DND-41 (cell line): ENCODE measurements around the gene PEX7.
A peak's percentile ranks its signal among the peaks of the same experiment; 100 is the strongest.

Source experiments
- ATAC-seq: fragments of 200-7000 bp; cut with Tn5 transposase; 3 replicates; pipeline ENCODE4 v1.9.1; 2021; ENCODE audit warnings: low read depth; ENCODE audit not compliant: insufficient read depth
- DNase-seq: peaks from one replicate; pipeline ENCODE4 v3.0.0-alpha.2; 2020
- H2AFZ ChIP-seq: 2 replicates; pipeline ENCODE4 v1.6.0; 2012; ENCODE audit warnings: low read depth, low read length
- H3K27ac ChIP-seq: 2 replicates; pipeline ENCODE4 v1.5.1; 2012; ENCODE audit warnings: low read length, inconsistent platforms
- H3K27me3 ChIP-seq: fragments of 200-600 bp; sonication (generic); 2 replicates; pipeline ENCODE4 v1.6.0; 2012; ENCODE audit warnings: low read length, mild to moderate bottlenecking, inconsistent platforms; ENCODE audit not compliant: insufficient read depth, poor library complexity
- H3K36me3 ChIP-seq: 2 replicates; pipeline ENCODE4 v1.5.1; 2012; ENCODE audit warnings: low read length, inconsistent platforms; ENCODE audit not compliant: insufficient read depth
- H3K4me1 ChIP-seq: 2 replicates; pipeline ENCODE4 v1.5.1; 2012; ENCODE audit warnings: mild to moderate bottlenecking, low read length; ENCODE audit not compliant: insufficient read depth
- H3K4me2 ChIP-seq: 2 replicates; pipeline ENCODE4 v1.6.0; 2012; ENCODE audit warnings: mild to moderate bottlenecking, moderate library complexity, low read length, inconsistent platforms; ENCODE audit not compliant: insufficient read depth
- H3K4me3 ChIP-seq, 2 experiments: fragments of 200-600 bp in 1 of 2; shearing (Covaris generic) in 1 of 2; 2 replicates each; pipeline ENCODE4 v1.5.1; 2012 to 2016; ENCODE audit warnings: inconsistent platforms in 2 of 2, low read length in 2 of 2, mild to moderate bottlenecking in 2 of 2, low read depth in 1 of 2, moderate library complexity in 1 of 2
- H3K79me2 ChIP-seq: 2 replicates; pipeline ENCODE4 v1.6.0; 2012; ENCODE audit warnings: low read length, inconsistent platforms; ENCODE audit not compliant: insufficient read depth
- H3K9ac ChIP-seq: 2 replicates; pipeline ENCODE4 v1.6.0; 2012; ENCODE audit warnings: low read depth, mild to moderate bottlenecking, inconsistent platforms, low read length, moderate library complexity
- H3K9me3 ChIP-seq: 2 replicates; pipeline ENCODE4 v1.5.1; 2012; ENCODE audit warnings: low read length, moderate library complexity, mild to moderate bottlenecking, inconsistent platforms; ENCODE audit not compliant: insufficient read depth, severe bottlenecking
- H4K20me1 ChIP-seq: 2 replicates; pipeline ENCODE4 v1.6.0; 2012; ENCODE audit warnings: low read length; ENCODE audit not compliant: insufficient read depth
- CTCF ChIP-seq: IDR thresholded peaks from 2 replicates; pipeline ENCODE4 v1.5.1; 2012; ENCODE audit warnings: borderline replicate concordance, low read length, moderate library complexity, mild to moderate bottlenecking; ENCODE audit not compliant: poor library complexity, severe bottlenecking; ENCODE audit errors: extremely low read depth
- EZH2 ChIP-seq: IDR thresholded peaks from 3 replicates; pipeline ENCODE4 v1.6.1; 2012; ENCODE audit warnings: borderline replicate concordance, low read depth, mild to moderate bottlenecking, moderate library complexity, low read length, inconsistent platforms; ENCODE audit not compliant: severe bottlenecking

PEX7 gene

GRCh38 chr6:136777651-136778050 lies 44.7 kb upstream of the PEX7 start:
- no peak overlapping the region for H3K4me3 ChIP-seq
- ATAC-seq (no peak), DNase-seq (no peak)
- H3K9ac ChIP-seq: no peak overlapping the region
- H2AFZ ChIP-seq: no peak overlapping the region
- no peaks in the 10 kb centered on the region for H4K20me1 ChIP-seq
- H3K27me3 ChIP-seq: peaks cover 6% of the 10 kb centered on the region
- no peak overlapping the region for H3K27ac ChIP-seq
- TF ChIP-seq EZH2: no peak
- no peak for TF ChIP-seq CTCF
- no peaks in the 10 kb centered on the region for H3K36me3 ChIP-seq
- H3K4me2 ChIP-seq: no peak overlapping the region
- H3K4me1 ChIP-seq: no peaks in the 10 kb centered on the region
- no peaks in the 10 kb centered on the region for H3K79me2 ChIP-seq
- no peaks in the 10 kb centered on the region for H3K9me3 ChIP-seq

GRCh38 chr6:136779682-136780081 lies 42.7 kb upstream of the PEX7 start:
- no peaks in the 10 kb centered on the region for H3K9me3 ChIP-seq
- no peak for ATAC-seq
- H3K4me1 ChIP-seq: peaks cover 8% of the 10 kb centered on the region
- H3K4me2 ChIP-seq: no peak overlapping the region
- H3K9ac ChIP-seq: no peak overlapping the region
- no peaks in the 10 kb centered on the region for H4K20me1 ChIP-seq
- H3K36me3 ChIP-seq: no peaks in the 10 kb centered on the region
- H3K4me3 ChIP-seq: no peak overlapping the region
- no peak for TF ChIP-seq EZH2
- TF ChIP-seq CTCF: no peak
- no peak overlapping the region for H2AFZ ChIP-seq
- H3K27me3 ChIP-seq: peaks cover 6% of the 10 kb centered on the region
- DNase-seq: no peak
- no peak overlapping the region for H3K27ac ChIP-seq
- H3K79me2 ChIP-seq: no peaks in the 10 kb centered on the region

- Histone ChIP-seq H3K4me3 (no peak overlapping the region), H3K36me3 (no peaks in the 10 kb centered on the region), H3K79me2 (no peaks in the 10 kb centered on the region), H3K4me2 (no peak overlapping the region), H3K27me3 (peaks cover 6% of the 10 kb centered on the region), H3K9ac (no peak overlapping the region), H2AFZ (no peak overlapping the region), H3K4me1 (peaks cover 8% of the 10 kb centered on the region), H4K20me1 (no peaks in the 10 kb centered on the region), H3K27ac (no peak overlapping the region), H3K9me3 (no peaks in the 10 kb centered on the region)
- DNase-seq (no peak), ATAC-seq (no peak)
- TF ChIP-seq CTCF (no peak), EZH2 (no peak)
Measured at GRCh38 chr6:136780972-136781371, 41.4 kb upstream of the PEX7 start.

- no peaks in the 10 kb centered on the region for H3K79me2 ChIP-seq
- no peak overlapping the region for H3K4me3 ChIP-seq
- H3K4me1 ChIP-seq: peaks cover 8% of the 10 kb centered on the region
- H3K36me3 ChIP-seq: no peaks in the 10 kb centered on the region
- H4K20me1 ChIP-seq: no peaks in the 10 kb centered on the region
- peaks cover 9% of the 10 kb centered on the region for H3K27me3 ChIP-seq
- ATAC-seq: 0 out of 3 replicates have a peak, but pooled peaks have one; percentile 31
- H3K27ac ChIP-seq: no peak overlapping the region
- no peaks in the 10 kb centered on the region for H3K9me3 ChIP-seq
- H3K4me2 ChIP-seq: no peak overlapping the region
- no peak overlapping the region for H2AFZ ChIP-seq
- TF ChIP-seq CTCF (no peak), EZH2 (no peak)
- H3K9ac ChIP-seq: no peak overlapping the region
- DNase-seq: no peak
Measured at GRCh38 chr6:136782021-136782770, 40.2 kb upstream of the PEX7 start.
